ENCODE data around the gene SENP7. TPM values are rescaled to one million over a fixed set of nuclear protein-coding genes. Genes with fewer than 3 reads are reported as not detected.
A peak's percentile ranks its signal among the peaks of the same experiment; 100 is the strongest.

Gene SENP7
- total RNA-seq, 1 donor from 2014 or later: 15.7 TPM

- peaks cover 39% of the 10 kb centered on the region for H3K4me1 Mint-ChIP-seq (ENCODE audit: low read depth)
- peak overlapping the region; percentile 99 for H3K27ac Mint-ChIP-seq (ENCODE audit: unreplicated experiment)
- no peak for DNase-seq (ENCODE audit: low spot score)
- no peak for TF ChIP-seq CTCF (IDR thresholded peaks at IDR 0.05)
- peak overlapping the region; percentile 97 for H3K4me3 Mint-ChIP-seq (ENCODE audit: unreplicated experiment)
- peaks cover 2% of the 10 kb centered on the region for H3K36me3 Mint-ChIP-seq (ENCODE audit: low read depth)
- no peaks in the 10 kb centered on the region for H3K9me3 Mint-ChIP-seq (ENCODE audit: low read depth)
- peaks cover 10% of the 10 kb centered on the region for H3K27me3 Mint-ChIP-seq (ENCODE audit: low read depth)
Observed at GRCh38 chr3:101513419-101513986, 491 bp upstream of the SENP7 start.

- Mint-ChIP-seq H3K4me3 (ENCODE audit: unreplicated experiment) (peak overlapping the region; percentile 97), H3K36me3 (ENCODE audit: low read depth) (peaks cover 4% of the 10 kb centered on the region), H3K9me3 (ENCODE audit: low read depth) (no peaks in the 10 kb centered on the region), H3K27me3 (ENCODE audit: low read depth) (peaks cover 2% of the 10 kb centered on the region), H3K27ac (ENCODE audit: unreplicated experiment) (peak overlapping the region; percentile 99), H3K4me1 (ENCODE audit: low read depth) (peaks cover 43% of the 10 kb centered on the region)
- TF ChIP-seq CTCF (IDR thresholded peaks at IDR 0.05): peak; percentile 16
- no peak for DNase-seq (ENCODE audit: low spot score)
Observed at GRCh38 chr3:101512396-101512645, 691 bp downstream of the SENP7 start.

GRCh38 chr3:101509811-101510210, 3.2 kb downstream of the SENP7 start:
- peaks cover 43% of the 10 kb centered on the region for H3K4me1 Mint-ChIP-seq (ENCODE audit: low read depth)
- H3K27me3 Mint-ChIP-seq (ENCODE audit: low read depth): no peaks in the 10 kb centered on the region
- peak overlapping the region; percentile 2 for H3K4me3 Mint-ChIP-seq (ENCODE audit: unreplicated experiment)
- TF ChIP-seq CTCF (IDR thresholded peaks at IDR 0.05): no peak
- peaks cover 4% of the 10 kb centered on the region for H3K36me3 Mint-ChIP-seq (ENCODE audit: low read depth)
- H3K27ac Mint-ChIP-seq (ENCODE audit: unreplicated experiment): peak overlapping the region; percentile 96
- DNase-seq (ENCODE audit: low spot score): no peak
- no peaks in the 10 kb centered on the region for H3K9me3 Mint-ChIP-seq (ENCODE audit: low read depth)

- peak overlapping the region; percentile 96 for H3K27ac Mint-ChIP-seq (ENCODE audit: unreplicated experiment)
- DNase-seq (ENCODE audit: low spot score): no peak
- H3K36me3 Mint-ChIP-seq (ENCODE audit: low read depth): peaks cover 4% of the 10 kb centered on the region
- H3K4me3 Mint-ChIP-seq (ENCODE audit: unreplicated experiment): no peak overlapping the region
- H3K27me3 Mint-ChIP-seq (ENCODE audit: low read depth): no peaks in the 10 kb centered on the region
- no peaks in the 10 kb centered on the region for H3K9me3 Mint-ChIP-seq (ENCODE audit: low read depth)
- no peak for TF ChIP-seq CTCF (IDR thresholded peaks at IDR 0.05)
- peaks cover 43% of the 10 kb centered on the region for H3K4me1 Mint-ChIP-seq (ENCODE audit: low read depth)
Observed at GRCh38 chr3:101509281-101509680, 3.7 kb downstream of the SENP7 start.

- TF ChIP-seq CTCF (IDR thresholded peaks at IDR 0.05): no peak
- Mint-ChIP-seq H3K27me3 (ENCODE audit: low read depth) (no peaks in the 10 kb centered on the region), H3K27ac (ENCODE audit: unreplicated experiment) (no peak overlapping the region), H3K4me1 (ENCODE audit: low read depth) (no peaks in the 10 kb centered on the region), H3K36me3 (ENCODE audit: low read depth) (peaks cover 14% of the 10 kb centered on the region), H3K9me3 (ENCODE audit: low read depth) (peaks cover 4% of the 10 kb centered on the region), H3K4me3 (ENCODE audit: unreplicated experiment) (no peak overlapping the region)
- no peak for DNase-seq (ENCODE audit: low spot score)
Observed at GRCh38 chr3:101501783-101502182, 11.2 kb downstream of the SENP7 start.

All from chondrocyte (in vitro differentiated cells).